Dermis microvascular lymphatic vessel endothelial cell (primary cell): Measurements from ENCODE around the gene WEE2. TPM values are rescaled to one million over a fixed set of nuclear protein-coding genes. Genes with fewer than 3 reads are reported as not detected.
"Not testable (repeated sequence)": the region's sequence is repeated elsewhere in the genome, so short reads cannot be mapped to it uniquely, and the experiment has no call there.

ENCODE experiments used
- DNase-seq, 2 donors: peaks; one replicate each; pipeline versions ENCODE4 v3.0.0 to v3.0.0-alpha.2; 2010; ENCODE audit warnings: low read depth in 2 of 2
- total RNA-seq: library from RNA; depleted of rRNA; stranded (reverse); fragments of >200 nt; gene quantifications from 2 replicates; pipeline ENCODE4 v1.2.1, GENCODE V29; 2014

The WEE2 gene
- total RNA-seq, 1 donor from 2014 or later, result under 0.01 TPM

DNA sequence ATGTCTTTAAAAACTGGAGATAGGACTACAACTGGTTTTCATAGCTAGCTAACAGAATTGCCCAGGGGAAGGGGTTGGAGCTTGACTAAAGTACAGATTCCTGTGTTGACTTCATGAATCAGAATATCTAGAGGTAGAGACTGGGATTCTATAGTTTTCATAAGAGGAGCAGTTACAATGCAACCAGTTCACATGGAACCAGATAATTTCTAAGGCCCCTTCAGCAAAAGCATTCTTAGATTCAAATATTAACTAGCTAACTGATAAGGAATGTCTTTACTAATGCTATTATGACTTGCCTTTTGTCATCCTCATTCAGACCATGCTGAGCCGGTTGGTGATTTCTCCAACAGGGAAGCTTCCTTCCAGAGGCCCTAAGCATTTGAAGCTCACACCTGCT lies 5.7 kb downstream of the WEE2 start:
- DNase-seq, result no peak

DNA sequence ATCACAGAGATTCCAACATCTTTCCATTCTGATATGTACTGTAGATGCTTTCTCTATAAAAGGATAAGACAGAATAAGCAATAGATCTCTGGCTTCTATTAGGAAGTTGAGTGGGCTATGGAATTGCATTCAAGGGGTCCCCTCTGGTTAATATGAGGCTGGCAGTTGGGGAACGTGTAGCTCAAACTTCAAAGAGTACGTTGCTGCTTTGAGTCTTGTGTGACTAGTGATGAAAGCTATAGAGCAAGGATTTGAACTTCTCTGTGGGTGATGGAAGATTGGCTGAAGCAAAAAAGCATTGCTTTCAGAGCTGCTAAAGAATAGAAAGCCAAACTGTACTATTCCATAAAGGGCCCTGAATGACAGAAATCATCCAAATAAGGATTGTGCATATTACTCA lies 6.4 kb downstream of the WEE2 start:
- DNase-seq, result no peak

DNA sequence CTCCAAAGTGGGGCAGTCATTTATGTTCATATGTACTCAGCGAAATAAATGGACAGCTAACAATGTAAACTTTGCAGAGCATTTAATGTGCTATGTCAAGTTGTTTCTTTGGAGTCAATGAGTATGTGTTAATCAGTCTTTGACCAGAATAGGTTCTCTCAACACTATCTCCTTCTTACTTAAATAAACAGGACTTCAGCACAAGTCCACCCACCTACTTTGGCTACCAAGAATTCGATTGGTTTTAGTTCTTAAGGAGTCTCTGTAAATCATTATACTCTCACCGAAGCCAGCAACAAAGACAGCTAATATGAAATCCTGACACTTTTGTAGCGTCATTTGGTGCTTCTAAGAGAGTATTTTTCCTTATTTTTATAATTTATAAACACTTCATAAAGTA lies 6.9 kb downstream of the WEE2 start:
- DNase-seq, result no peak

DNA sequence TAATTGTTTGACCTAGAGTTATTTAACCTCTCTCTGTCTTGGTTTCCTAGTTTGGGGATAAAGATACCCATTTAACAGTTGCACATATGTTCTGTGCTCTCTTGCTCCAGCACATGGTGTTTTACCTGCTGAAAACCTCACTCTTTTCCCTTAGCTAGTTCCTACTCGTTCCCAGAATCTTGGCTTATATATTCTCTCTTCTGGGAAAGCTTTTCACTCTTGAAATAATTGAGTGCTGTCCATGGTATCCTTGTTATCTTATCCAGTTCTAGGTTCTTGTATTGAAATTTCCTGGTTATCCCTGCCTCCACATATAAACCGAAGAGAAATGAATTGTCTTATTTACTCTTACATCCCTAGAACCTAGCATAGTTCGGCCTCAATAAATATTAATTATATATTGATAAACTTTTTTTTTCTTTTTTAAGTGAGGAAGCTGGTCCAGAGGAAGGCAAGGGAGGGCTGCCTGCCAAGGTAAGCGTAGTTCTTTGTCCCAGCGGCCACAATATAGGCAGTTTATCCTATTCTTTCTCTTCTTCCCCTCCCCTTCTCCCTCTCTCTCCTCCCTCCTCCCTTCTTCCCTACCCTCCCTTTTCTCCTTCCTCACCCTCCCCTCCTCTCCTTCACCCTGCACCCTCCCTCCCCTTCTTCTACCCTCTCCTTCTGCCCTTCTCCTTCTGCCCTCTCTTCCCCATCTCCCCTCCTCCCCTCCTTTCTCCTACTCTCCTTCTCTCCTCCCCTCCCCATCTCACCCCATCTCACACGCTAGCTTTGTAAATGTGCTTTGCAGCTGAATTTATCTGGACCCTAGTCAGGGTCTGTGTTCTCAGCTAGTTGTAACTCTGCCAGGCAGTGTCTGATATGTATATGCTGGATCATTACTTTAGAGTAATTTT lies 7.9 kb downstream of the WEE2 start:
- no peak for DNase-seq

DNA sequence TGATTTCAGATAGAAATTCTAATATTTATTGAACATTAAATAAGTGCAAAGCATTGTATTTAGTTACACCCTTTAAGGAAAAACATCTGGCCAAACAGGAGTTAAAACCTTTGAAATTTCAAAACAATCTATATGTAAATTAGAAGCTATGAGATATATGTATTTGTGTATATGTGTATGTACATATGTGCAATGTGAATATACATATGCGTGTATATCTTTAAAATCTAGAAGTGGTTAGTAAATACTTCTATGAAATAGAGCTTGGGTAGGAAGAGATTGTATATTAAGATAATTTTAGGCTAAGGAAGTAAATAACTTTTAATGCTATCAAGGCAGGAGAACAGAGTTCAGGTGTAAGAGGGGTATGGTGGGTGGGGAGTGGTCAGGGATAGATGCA lies 9.3 kb downstream of the WEE2 start:
- DNase-seq, result no peak

DNA sequence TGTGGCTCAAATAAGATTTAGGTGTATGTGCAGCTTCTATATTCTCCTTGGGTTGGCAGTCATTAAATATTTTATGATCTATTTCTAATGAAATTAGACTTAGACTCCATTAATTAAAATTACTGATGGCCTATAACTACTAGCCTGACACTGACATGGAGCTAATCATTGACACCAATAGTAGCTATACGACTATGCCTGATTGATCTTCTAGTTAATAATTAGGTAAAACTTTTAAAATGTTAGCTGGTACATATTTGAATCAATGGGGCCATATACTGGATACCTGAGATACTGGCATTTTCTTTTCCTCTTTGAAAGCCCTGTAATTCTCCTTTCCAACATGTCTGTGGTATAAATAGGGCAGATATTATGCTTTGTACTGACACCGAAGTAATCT lies 14.4 kb downstream of the WEE2 start:
- DNase-seq, result no peak

DNA sequence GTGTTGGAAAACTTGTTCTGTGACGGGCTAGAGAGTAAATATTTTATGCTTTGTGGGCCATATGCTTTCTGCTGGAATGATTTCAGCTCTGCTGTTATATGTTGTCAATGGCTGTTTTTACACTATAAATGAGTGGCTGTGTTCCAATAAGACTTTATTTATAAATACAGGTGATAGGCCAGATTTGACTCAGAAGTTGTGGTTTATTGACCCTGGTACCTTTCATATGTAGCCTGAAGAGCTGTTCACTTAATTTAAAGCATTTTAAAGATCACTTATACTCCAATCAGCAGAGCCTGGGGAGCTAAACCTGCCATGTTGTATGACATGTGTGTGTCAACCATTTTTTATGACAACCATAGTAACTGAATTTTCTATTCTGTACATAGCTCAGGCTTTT lies 20.9 kb downstream of the WEE2 start:
- no peak for DNase-seq

DNA sequence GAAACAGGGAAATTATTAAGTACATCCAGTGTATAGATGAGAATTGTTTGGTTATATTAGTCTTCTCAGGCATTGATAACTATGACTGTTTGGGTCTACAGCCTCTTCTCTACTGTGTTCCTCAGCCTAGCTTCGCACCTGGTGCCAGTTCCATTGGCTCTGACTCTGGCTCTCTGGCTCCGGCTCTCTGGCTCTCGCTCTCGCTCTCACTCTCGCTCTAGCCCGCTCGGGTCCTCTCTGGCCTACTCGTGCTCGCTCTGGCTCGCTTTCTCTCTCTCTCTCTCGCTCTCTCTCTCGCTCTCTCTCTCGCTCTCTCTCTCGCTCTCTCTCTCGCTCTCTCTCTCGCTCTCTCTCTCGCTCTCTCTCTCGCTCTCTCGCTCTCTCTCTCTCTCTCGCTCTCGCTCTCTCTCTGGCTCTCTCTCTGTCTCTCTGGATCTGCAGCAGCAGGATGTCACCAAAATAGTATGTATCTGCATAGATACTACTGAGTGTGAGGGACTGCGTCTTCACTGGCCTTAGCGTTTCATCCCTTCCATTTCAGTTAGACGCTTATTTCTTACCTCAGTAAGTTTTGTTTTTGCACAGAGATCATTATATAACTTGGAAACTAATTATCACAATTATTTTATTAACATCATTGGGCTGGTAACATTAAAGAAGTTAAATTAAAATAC lies 23.5 kb downstream of the WEE2 start:
- peak in 1 of 2 donors; percentile 19 for DNase-seq

DNA sequence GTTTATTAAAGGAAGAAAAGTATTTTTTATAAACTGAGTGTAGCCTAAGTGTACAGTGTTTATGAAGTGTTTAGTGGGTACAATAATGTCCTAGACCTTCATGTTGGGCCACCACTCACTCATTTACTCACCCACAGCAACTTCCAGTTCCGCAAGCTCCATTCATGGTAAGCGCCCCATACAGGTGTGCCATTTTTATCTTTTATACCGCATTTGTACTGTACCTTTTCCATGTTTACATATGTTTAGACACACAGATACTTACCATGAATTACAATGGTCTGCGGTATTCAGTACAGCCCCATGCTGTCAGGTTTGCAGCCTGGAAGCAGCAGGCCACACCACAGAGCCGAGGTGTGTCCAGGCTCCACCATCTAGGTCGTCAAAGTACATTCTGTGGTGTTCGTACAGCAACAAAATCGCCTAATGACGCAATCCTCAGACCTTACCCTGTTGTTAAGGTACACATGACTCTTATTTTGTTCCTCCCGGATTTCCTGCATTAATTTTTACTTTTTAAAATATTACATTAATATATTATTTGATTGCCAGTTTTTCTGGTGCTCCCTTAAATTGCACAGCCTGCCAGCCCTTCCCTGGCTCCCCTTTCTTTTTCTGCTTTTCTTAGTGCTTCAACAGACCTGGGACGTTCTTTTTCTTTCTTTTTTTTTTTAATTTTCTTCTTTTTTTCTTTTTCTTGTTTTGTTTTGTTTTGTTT lies 29.1 kb downstream of the WEE2 start:
- peak; percentile 15 to 22 for DNase-seq

DNA sequence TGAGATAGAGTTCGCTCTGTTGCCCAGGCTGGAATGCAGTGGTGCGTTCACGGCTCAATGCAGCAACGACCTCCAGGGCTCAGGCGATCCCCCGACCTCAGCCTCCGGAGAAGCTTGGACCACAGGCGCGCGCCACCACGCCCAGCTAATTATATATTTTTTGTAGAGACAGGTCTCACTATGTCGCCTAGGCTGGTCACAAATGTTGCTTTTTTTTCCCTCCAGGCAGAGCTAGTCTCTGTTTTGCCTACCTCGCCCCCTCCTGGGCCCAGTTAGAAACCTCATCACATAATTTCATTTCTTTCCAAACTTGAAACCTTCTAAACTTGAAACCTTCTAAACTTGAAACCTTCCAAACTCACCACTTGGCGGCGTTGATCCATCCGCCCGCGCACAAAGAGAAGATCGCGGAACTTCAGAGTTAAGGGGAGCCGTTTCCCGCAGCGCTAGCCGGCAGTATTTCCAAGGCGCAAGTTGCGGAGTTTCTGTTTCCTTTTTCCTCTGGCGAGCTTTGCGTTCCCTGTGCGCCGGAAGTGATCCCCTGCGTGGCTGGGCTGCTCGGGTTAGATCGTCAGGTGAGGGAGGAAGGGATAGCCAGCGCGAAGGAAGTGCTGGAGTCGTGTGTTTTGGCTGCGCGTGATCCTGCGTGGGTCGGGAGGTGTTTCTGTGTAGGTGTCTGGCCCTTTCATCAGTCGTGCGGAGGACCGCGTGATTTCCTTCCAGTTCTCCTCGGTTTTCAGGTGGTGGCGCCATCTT lies 29.9 kb downstream of the WEE2 start, which contains the start of gene SSBP1:
Gene SSBP1, plus strand, starts transcription at position 523 of the 756 bp plus-strand sequence. CDS start 809 bp downstream, outside the sequence.
- peak; percentile 96 to 98 for DNase-seq

DNA sequence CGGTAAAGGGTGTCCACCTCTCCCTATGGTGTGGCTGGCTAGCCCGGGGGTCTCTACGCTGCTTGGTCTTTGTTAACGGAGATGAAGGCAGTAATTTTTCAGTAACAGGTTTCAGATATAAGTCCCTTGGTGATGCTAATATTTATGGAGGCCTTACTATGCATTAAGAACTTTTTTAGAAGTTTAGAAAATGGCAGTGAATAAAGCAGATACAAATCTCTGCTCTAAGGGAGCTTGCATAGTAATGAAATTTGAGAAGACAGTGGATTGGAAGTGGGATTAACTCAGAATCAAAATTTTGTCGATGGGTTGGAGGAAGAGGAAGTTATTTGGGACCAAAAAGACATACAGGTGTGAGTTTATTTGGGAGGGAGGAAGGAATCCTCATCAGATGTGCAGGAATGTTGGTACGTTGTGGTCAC lies 30.4 kb downstream of the WEE2 start:
- no peak for DNase-seq

DNA sequence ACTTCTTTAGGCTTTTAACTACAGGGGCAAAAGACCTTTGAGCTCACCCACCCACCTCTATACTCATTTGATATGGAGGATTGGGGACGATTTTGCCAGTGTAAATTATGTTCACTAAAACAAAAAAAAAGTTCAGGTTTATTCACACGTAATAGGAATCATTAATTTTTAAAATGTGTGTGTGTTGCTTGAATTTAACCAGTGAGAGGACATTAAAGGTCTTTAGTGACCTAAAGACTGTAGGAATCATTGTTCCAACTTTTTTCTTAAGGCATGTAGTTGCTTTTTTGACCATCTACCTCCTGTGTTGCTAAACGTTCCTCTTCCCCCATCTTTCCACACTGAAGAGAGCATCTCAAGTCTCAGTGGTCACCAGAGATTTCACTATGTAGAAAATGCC lies 31.1 kb downstream of the WEE2 start:
- no peak for DNase-seq

DNA sequence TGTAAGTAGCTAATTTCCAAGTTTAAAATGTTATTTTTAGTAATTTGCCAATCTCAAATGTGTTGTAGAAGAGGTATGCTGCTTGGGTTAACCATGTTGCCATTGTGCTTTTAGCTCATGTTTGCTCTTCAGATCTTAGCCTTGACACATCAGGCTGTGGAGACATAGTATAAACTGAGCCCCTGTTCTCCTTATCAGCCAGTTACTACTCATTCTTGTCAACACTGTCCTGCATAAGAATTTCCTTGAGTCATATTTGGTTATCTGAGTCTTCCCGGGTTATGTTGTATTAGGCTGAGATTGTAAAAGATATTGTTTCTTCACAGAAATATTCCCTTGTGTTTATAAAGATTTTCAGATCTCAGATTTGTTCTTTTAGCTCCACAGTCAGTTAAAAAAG lies 34.1 kb downstream of the WEE2 start:
- no peak for DNase-seq

DNA sequence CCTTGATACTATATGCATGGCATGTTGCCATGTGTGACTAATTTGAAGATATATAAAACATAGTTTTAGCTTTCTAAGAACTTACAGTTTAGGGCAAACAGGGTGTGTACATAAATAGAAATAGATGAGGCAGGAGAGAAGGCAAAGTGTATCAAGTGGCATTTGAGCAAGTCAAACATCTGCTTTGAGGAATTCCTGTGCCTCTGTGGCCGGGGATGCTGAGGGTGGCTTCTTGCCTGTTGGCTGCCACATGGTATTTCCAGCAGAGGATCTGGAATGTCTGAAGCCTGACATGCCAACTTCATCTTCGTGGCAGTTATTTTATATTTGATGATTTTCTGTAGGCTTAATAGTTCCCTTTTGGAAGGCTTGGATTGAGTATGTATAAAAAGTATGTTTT lies 36.0 kb downstream of the WEE2 start:
- no peak for DNase-seq

DNA sequence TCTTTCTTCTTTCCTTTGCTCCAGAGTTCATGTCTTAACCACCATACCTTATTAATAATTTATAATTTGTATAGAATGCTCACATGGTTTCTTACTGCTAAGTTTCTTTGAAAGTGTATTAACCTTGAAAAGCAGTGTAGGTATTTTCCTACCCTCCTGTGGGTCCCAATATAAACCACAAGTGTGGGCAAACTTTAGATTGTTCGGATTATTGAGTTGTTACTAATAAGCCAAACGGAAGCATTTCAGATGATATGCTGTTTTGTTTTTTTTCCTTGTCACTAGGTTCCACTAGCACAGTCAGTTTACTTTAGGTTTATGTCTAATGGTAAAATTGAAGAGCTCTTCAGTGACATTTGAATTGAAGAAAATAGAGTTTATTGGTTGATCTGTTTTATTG lies 40.2 kb downstream of the WEE2 start:
- DNase-seq, result no peak

DNA sequence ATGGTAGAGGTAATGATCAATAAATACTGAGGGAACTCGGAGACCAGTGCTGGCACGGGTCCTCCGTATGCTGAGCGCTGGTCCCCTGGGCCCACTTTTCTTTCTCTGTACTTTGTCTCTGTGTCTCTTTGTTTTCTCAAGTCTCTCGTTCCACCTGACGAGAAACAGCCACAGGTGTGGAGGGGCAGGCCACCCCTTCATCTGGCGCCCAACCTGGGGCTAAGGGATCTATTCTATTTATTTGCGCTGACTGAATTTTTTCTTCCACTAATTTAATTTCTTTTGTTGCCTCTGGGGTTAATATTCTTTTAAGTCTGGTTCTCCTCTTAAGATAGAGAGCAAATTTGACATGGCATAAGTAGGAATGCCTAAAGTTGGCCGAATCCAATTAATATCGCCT lies 43.8 kb downstream of the WEE2 start:
- peak in 1 of 2 donors; percentile 27 for DNase-seq

DNA sequence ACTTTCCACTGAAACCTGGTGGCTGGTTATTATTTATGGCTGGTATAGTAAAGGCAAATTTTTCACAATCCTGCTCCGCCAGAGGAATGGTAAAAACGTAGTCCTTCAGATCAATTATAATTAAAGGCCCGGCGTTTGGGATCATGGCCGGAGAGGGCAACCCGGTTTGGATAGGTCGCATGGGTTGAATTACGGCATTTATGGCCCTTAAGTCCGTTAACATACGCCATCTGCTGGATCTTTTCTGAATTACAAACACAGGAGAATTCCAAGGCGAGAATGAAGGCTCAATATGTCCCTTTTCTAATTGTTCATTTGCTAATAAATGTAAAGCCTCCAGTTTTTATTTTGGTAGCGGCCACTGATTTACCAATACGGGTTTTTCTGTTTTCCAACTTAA lies 44.5 kb downstream of the WEE2 start:
- no peak for DNase-seq

DNA sequence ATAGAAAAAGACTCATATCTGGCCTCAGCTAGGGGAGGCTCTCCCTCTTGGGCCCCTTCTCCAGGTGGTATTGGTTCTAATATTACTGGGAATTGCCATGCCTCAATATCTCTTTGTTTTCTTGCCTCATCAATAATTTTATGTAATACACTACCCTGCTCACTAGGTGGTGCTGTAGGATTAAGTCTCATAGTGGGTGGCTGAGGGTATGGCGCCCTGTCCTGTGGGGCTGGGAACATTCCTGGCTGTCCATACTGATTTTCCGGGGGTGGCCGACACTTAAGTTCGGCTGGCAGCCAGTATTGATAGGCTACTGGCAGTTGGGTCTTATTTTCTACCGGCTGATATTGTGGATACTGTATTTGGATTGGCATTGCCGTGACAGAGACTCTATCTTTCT lies 46.8 kb downstream of the WEE2 start:
- DNase-seq, result peak in 1 of 2 donors; percentile 39

DNA sequence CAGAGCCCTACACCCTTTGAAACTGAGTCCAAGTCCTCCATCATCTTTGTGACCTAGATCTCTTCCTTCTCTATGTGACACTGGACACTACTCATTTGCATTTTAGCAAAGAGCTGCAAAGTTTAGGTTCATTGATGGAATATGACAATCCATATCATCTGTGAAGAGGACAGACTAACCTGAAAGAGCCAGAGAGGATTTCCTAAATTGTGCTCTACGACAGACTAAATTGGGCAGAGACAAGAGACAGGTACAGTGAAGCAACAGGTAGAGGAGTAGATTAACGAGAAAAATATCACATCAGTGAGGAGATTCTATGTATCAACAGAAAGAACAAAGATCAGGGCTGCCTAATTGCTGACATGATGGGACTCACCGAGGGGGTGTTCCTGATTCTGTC lies 55.6 kb downstream of the WEE2 start, which contains the start of gene TAS2R3:
Gene TAS2R3, plus strand, starts transcription at position 301 of the 400 bp plus-strand sequence. Its CDS starts 62 bp downstream, at position 363.
- no peak for DNase-seq

DNA sequence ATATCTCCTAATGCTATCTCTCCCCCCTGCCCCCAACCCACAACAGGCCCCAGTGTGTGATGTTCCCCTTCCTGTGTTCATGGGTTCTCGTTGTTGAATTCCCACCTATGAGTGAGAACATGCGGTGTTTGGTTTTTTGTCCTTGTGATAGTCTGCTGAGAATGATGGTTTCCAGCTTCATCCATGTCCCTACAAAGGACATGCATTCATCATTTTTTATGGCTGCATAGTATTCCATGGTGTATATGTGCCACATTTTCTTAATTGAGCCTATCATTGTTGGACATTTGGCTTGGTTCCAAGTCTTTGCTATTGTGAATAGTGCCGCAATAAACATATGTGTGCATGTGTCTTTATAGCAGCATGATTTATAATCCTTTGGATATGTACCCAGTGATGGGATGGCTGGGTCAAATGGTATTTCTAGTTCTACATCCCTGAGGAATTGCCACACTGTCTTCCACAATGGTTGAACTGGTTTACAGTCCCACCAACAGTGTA lies 62.0 kb downstream of the WEE2 start:
- DNase-seq, result not testable (repeated sequence)

DNA sequence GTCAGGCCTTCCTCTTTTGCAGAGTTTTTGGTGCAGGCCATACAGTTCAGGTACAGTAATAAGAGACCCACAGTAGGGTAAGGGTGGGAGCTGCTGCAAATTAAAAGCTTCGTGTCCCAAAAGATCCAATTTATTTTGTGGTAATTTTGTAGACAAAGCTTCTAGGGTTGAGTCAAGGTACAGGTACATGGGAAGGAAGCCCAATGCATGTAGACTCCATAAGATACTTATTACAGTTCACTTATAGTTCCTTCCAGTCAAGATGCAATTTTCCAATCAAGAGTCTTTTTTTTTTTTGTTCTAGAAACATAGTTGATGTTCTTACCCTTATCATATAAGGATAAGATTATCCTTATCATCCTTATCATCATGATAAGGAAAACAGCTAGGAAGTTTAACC lies 68.2 kb downstream of the WEE2 start, which contains the start of gene TAS2R4:
Gene TAS2R4, plus strand, starts transcription at position 301 of the 400 bp plus-strand sequence. CDS start 1,815 bp downstream, outside the sequence.
- no peak for DNase-seq
